ENCODE results near the gene CHAF1B.

GRCh38 chr21:36465478-36465877 lies 80.3 kb downstream of the CHAF1B start:
- TF ChIP-seq CTCF (conservative IDR thresholded peaks at IDR 0.05; ENCODE audit: low read depth, low read length) (no peak), EZH2 (IDR thresholded peaks at IDR 0.05; ENCODE audit: borderline replicate concordance, low read depth, low read length, poor library complexity, severe bottlenecking) (no peak)

All from A673 (cell line).